ENCODE data around the gene SLC34A3. TPM values are rescaled to one million over a fixed set of nuclear protein-coding genes. Genes with fewer than 3 reads are reported as not detected.
A peak's percentile ranks its signal among the peaks of the same experiment; 100 is the strongest.

SLC34A3 gene
- total and polyA plus RNA-seq, 2 of the 8 experiments (the other 6 are each of a cell fraction or from before 2014, with no cell fraction given): 0.08 TPM; not detected in 1

DNA sequence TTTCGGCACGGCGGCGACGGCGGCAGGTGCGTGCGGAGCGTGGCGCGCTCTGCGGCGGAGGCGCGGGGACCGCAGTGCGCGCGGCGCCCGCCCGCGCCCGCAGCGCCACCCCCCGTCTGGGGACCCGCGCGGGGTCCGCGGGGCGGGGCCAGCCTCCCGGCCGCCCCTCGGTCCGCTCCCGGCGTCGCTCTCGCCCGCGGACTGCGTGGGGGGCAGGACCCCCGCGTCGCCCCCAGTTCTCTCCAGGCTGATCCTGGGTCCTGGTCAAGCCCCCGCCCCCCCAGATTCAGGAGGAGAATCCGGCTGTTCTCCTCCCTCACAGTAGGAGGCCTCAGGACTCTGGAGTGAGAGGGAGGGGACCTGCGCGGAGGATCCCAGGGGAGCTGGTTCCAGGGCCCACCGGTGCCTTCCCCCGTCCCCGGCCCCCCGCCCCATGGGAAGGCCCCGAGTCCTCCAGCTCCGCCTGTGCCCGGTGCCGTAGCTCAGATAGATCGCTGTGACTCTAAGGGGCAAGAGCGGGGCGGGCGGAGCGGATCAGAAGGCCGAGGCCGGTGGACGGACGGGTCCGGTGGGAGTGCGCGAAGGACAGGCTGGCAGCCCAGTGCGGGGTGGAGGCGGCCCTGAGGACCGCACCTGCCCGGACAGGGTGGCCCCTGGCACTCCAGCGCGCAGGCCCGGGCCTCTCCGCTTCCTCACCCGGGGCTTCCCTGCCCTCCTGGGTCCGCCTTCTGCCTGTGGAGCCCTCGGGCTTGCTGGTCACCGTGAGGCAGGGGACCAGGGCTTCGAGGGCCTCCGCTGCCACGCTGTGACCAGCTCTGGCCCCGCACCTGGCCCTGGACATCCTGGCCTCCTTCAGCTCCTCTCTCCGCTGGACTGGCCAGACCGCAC lies 8.3 kb upstream of the SLC34A3 start, which contains the start of gene RNF208:
TSS of gene RNF208 (minus strand) at position 51 of the 888 bp plus-strand sequence. CDS start 1,028 bp downstream, outside the sequence.
- Histone ChIP-seq H3K4me3 (ENCODE audit: extremely low read depth in 1 of 4, insufficient read depth in 2 of 4, low read depth in 3 of 4, low read length in 4 of 4) (peak within 1 kb of the TSS; percentile 42 to 92 (median 76)), H3K4ac (replicated peaks; ENCODE audit: insufficient read length, low read depth, low read length) (no peak within 1 kb of the TSS), H3K56ac (replicated peaks; ENCODE audit: insufficient read length, low read depth, low read length) (no peak within 1 kb of the TSS), H4K91ac (replicated peaks; ENCODE audit: insufficient read length, low read length) (peak within 1 kb of the TSS; percentile 73), H2AFZ (ENCODE audit: low read length) (no peak within 1 kb of the TSS), H3K79me2 (ENCODE audit: control insufficient read depth in 1 of 2, insufficient read depth in 2 of 2, low read length in 2 of 2) (no peaks in the 10 kb centered on the region), H3K9me3 (ENCODE audit: insufficient read depth in 2 of 2, low read depth in 1 of 2, low read length in 1 of 2) (no peaks in the 10 kb centered on the region), H3K79me1 (ENCODE audit: low read depth, low read length) (no peaks in the 10 kb centered on the region), H3K9ac (replicated peaks in 1 of 4; ENCODE audit: extremely low read depth in 1 of 4, low read depth in 3 of 4, low read length in 3 of 4) (peak within 1 kb of the TSS in 1 of 4 experiments; percentile 54; a peak in 2 of 7 replicates), H3K4me2 (ENCODE audit: insufficient read depth in 1 of 2, low read depth in 2 of 2, low read length in 2 of 2) (peak within 1 kb of the TSS; percentile 77 to 95), H2BK12ac (ENCODE audit: low read depth, low read length) (no peak within 1 kb of the TSS), H2AK5ac (ENCODE audit: low read depth, low read length) (peak within 1 kb of the TSS; percentile 26; the same call in 1 of the 2 replicates), H2BK15ac (ENCODE audit: low read length) (0 out of 2 replicates have a peak within 1 kb of the TSS, but pooled peaks have one; percentile 61), H3K36me3 (ENCODE audit: control insufficient read depth in 2 of 4, insufficient read depth in 4 of 4, low read length in 3 of 4) (no peaks in the 10 kb centered on the region; a peak in 1 of 8 replicates), H2BK20ac (ENCODE audit: low read length) (no peak within 1 kb of the TSS), H2BK5ac (ENCODE audit: low read depth, low read length) (peak within 1 kb of the TSS; percentile 49; the same call in 1 of the 2 replicates), H4K20me1 (replicated peaks in 1 of 2; ENCODE audit: control insufficient read depth in 1 of 2, insufficient read depth in 2 of 2, low read length in 2 of 2) (peaks cover 0 to 6% of the 10 kb centered on the region in 2 experiments), H3K23ac (ENCODE audit: insufficient read length) (no peak within 1 kb of the TSS), H3K27ac (ENCODE audit: low read depth, low read length) (no peak within 1 kb of the TSS), H4K5ac (ENCODE audit: insufficient read length, low read depth, low read length) (peak within 1 kb of the TSS; percentile 77), H3K18ac (ENCODE audit: extremely low read depth, low read length) (peak within 1 kb of the TSS; percentile 87), H4K8ac (ENCODE audit: extremely low read depth, insufficient read depth, low read length) (no peak within 1 kb of the TSS; the same call in 1 of the 2 replicates), H3K14ac (ENCODE audit: insufficient read length) (no peak within 1 kb of the TSS), H3K4me1 (replicated peaks in 1 of 4; ENCODE audit: control insufficient read depth in 3 of 4, insufficient read depth in 4 of 4, low read length in 3 of 4) (peaks cover 0 to 19% (median 10%) of the 10 kb centered on the region in 4 experiments; a peak in 5 of 7 replicates), H2BK120ac (replicated peaks; ENCODE audit: low read depth, low read length) (no peak within 1 kb of the TSS), H3K27me3 (replicated peaks in 1 of 4; ENCODE audit: control insufficient read depth in 3 of 4, extremely low read depth in 1 of 4, insufficient read depth in 3 of 4, low read length in 3 of 4) (no peaks in the 10 kb centered on the region; a peak in 2 of 7 replicates), H3K23me2 (ENCODE audit: low read depth, low read length) (peaks cover 18% of the 10 kb centered on the region; the same call in 1 of the 2 replicates)
- POLR2A ChIA-PET (ENCODE audit: partially characterized antibody): interaction anchor here (0.6 to 69.9 kb wide), 13 partner anchors 9 to 93 kb away, joined by 3 to 1462 read pairs (median 3); partner anchors contain the start of genes ANAPC2, NDOR1, NELFB and SSNA1
- TF ChIP-seq KDM4A (IDR thresholded peaks at IDR 0.05; ENCODE audit: low read depth, low read length, severe bottlenecking) (peak; percentile 79), TAF7 (optimal IDR thresholded peaks at IDR 0.05; ENCODE audit: borderline replicate concordance, low read depth, low read length) (no peak), CTBP2 (IDR thresholded peaks at IDR 0.05; ENCODE audit: borderline replicate concordance, insufficient read depth, insufficient read length, low read length) (no peak)
- TF ChIP-seq, protein P1, sequence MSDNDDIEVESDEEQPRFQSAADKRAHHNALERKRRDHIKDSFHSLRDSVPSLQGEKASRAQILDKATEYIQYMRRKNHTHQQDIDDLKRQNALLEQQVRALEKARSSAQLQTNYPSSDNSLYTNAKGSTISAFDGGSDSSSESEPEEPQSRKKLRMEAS (IDR thresholded peaks at IDR 0.05): 0 out of 2 replicates have a peak, but pooled peaks have one; percentile 40
- 16% methylated on average over 27 of the region's 88 CpGs; no CpG with 5 or more reads in 1 of the 2 experiments for WGBS, 2 experiments (ENCODE audit: extremely low coverage in 1 of 2, insufficient coverage in 1 of 2, insufficient read length in 1 of 2, insufficient replicate concordance in 2 of 2, low coverage in 1 of 2, low lambda C conversion rate in 2 of 2, missing lambda C conversion rate in 1 of 2)
- CTCF ChIA-PET (ENCODE audit: partially characterized antibody): interaction anchor here (0.9 to 20.2 kb wide), 11 partner anchors 9 to 390 kb away, joined by 3 to 204 read pairs (median 5); partner anchors contain the start of genes ANAPC2, SSNA1, TPRN and TUBB4B
- FAIRE-seq: no peak
- DNase-seq (ENCODE audit: low read depth in 1 of 2, low spot score in 2 of 2): no peak

All from H1 (cell line).